PC-3 (cell line): ENCODE measurements around the gene ACSM5.

ENCODE experiments used
- CTCF ChIP-seq: fragments of 300-600 bp; sonication (generic); conservative IDR thresholded peaks from 2 replicates; pipeline ENCODE4 v1.5.1; 2017; ENCODE audit warnings: antibody characterized with exemption, low read depth, mild to moderate bottlenecking, low read length
- EZH2phosphoT487 ChIP-seq: fragments of 300-600 bp; sonication (generic); IDR thresholded peaks from 2 replicates; pipeline ENCODE4 v1.6.1; 2018; ENCODE audit warnings: mild to moderate bottlenecking, antibody characterized with exemption, low read length, borderline replicate concordance

DNA sequence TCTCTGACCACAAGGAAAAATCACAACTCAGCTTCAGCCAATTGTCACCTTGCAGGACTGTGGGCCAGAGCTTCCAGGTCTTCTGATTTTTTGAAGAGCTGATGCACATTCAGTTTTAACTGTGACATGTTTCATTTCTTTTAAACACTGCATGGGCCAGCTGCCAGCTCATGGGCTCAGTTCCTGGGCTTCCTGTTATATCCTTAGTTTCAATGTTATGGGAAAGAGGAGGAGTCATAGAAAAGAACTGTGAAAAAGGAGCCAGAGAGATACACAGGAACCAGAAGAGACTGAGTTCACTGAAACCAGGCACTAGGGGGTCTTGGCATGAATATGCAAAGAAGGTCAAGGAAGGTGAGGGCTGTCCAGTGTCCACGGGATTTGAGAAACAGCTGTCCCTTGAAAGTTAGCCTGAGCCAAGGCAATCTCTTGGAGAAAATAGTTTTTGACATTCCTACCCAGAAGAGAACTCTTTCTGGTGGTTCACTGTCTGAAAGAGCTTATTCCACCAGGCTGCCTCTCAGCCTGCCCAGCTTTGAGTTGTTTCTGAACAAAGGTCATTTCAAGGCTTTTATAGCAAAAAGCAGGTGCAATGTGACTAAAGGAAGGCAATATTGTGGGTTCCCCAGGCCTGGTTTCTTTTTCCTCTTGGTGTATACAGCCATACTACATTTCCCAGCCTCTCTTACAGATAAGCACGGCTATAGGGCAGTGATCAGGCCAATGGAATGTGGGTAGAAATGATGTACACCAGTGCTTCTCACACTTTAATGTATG is 15.3 kb upstream of the ACSM5 start:
- no peak for TF ChIP-seq CTCF
- TF ChIP-seq EZH2phosphoT487: no peak
